HEK293T (cell line): ENCODE results near the gene FAM114A1.
"Not testable (repeated sequence)": the region's sequence is repeated elsewhere in the genome, so short reads cannot be mapped to it uniquely, and the experiment has no call there.

Experiments used
- ARNT ChIP-seq: fragments of 450-650 bp; IDR thresholded peaks from 2 replicates; pipeline ENCODE4 v1.6.1; 2017; ENCODE audit warnings: mild to moderate bottlenecking
- BHLHE40 ChIP-seq: fragments of 450-650 bp; IDR thresholded peaks from 2 replicates; pipeline ENCODE4 v1.6.1; 2016; ENCODE audit warnings: mild to moderate bottlenecking, moderate library complexity, borderline replicate concordance
- CTBP1 ChIP-seq: fragments of 450-650 bp; IDR thresholded peaks from 2 replicates; pipeline ENCODE4 v1.6.1; 2016; ENCODE audit warnings: borderline replicate concordance
- ELF4 ChIP-seq: fragments of 450-650 bp; IDR thresholded peaks from 2 replicates; pipeline ENCODE4 v1.6.1; 2017; ENCODE audit warnings: antibody characterized with exemption
- NFRKB ChIP-seq: fragments of 450-650 bp; IDR thresholded peaks from 2 replicates; pipeline ENCODE4 v1.6.1; 2016; ENCODE audit warnings: mild to moderate bottlenecking, moderate library complexity
- SUZ12 ChIP-seq: fragments of 450-650 bp; IDR thresholded peaks from 2 replicates; pipeline ENCODE4 v1.6.1; 2016; ENCODE audit warnings: mild to moderate bottlenecking
- TARDBP ChIP-seq: fragments of 450-650 bp; IDR thresholded peaks from 2 replicates; pipeline ENCODE4 v1.6.1; 2016

DNA sequence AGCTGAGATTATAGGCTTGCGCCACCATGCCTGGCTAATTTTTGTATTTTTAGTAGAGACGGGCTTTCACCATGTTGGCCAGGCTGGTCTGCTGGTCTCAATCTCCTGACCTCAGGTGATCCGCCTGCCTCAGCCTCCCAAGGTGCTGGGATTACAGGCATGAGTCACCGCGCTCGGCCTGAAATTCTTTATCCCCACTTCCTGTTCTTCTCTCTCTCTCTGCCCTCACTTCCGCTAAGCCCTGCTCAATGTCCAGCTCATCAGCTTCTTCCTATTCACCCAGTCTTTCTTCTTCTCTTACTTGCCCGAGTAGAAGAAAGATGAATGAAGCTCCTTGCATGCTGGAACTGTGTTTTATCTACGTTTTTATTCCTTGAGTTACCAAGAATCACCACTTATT is 120.7 kb downstream of the FAM114A1 start:
- TF ChIP-seq SUZ12, ARNT, TARDBP, CTBP1, NFRKB, BHLHE40, ELF4: not testable (repeated sequence)
